HTR-8/SVneo (cell line): Measurements from ENCODE around the gene CUEDC1.
"Not testable (repeated sequence)": the region's sequence is repeated elsewhere in the genome, so short reads cannot be mapped to it uniquely, and the experiment has no call there.

ENCODE experiments used
- DNase-seq: peaks from one replicate; pipeline ENCODE4 v3.0.0; 2011; ENCODE audit warnings: low spot score, mixed read lengths; ENCODE audit not compliant: insufficient read length
- FAIRE-seq: peaks from 2 replicates; lab custom pipeline; 2011; peaks lifted over from hg19 to GRCh38; lab: Jason Lieb, UNC

CUEDC1 gene

GRCh38 chr17:57852092-57852954 lies 102.9 kb downstream of the CUEDC1 start:
- no peak for DNase-seq
- no peak for FAIRE-seq

GRCh38 chr17:57849874-57850754 lies 105.1 kb downstream of the CUEDC1 start, which contains the start of gene MRPS23:
TSS of gene MRPS23 (minus strand) at chr17:57850044. CDS start at chr17:57850010, 34 bp downstream.
- FAIRE-seq = peak; percentile 99

GRCh38 chr17:57849163-57849873 lies 105.9 kb downstream of the CUEDC1 start:
- FAIRE-seq = no peak
- no peak for DNase-seq

More at GRCh38 chr17:57849874-57850754, 105.1 kb downstream of the CUEDC1 start, which contains the start of gene MRPS23:
- DNase-seq = peak; percentile 99

- not testable (repeated sequence) for FAIRE-seq, DNase-seq
Measured at GRCh38 chr17:57846056-57846945, 108.9 kb downstream of the CUEDC1 start.

- no peak for DNase-seq
Measured at GRCh38 chr17:57842280-57842679, 112.9 kb downstream of the CUEDC1 start.

GRCh38 chr17:57839571-57839923 lies 115.7 kb downstream of the CUEDC1 start:
- DNase-seq (no peak), FAIRE-seq (no peak)

More at GRCh38 chr17:57842280-57842679, 112.9 kb downstream of the CUEDC1 start:
- no peak for FAIRE-seq

- DNase-seq = no peak
- FAIRE-seq = peak; percentile 60
Measured at GRCh38 chr17:57838857-57839570, 116.2 kb downstream of the CUEDC1 start.

- no peak for FAIRE-seq
- DNase-seq = no peak
Measured at GRCh38 chr17:57838453-57838852, 116.8 kb downstream of the CUEDC1 start.

GRCh38 chr17:57835333-57835900 lies 119.8 kb downstream of the CUEDC1 start:
- FAIRE-seq (no peak), DNase-seq (no peak)

GRCh38 chr17:57834146-57834741 lies 121.0 kb downstream of the CUEDC1 start:
- DNase-seq = no peak
- FAIRE-seq = peak; percentile 71

GRCh38 chr17:57833179-57833939 lies 121.9 kb downstream of the CUEDC1 start:
- DNase-seq (peak; percentile 88), FAIRE-seq (peak; percentile 93)

- FAIRE-seq (no peak), DNase-seq (no peak)
Measured at GRCh38 chr17:57832314-57833178, 122.7 kb downstream of the CUEDC1 start.

- DNase-seq = no peak
- FAIRE-seq = no peak
Measured at GRCh38 chr17:57830880-57831279, 124.3 kb downstream of the CUEDC1 start.

GRCh38 chr17:57823469-57824401 lies 131.5 kb downstream of the CUEDC1 start:
- no peak for DNase-seq
- peak; percentile 52 for FAIRE-seq

GRCh38 chr17:57819867-57820266 lies 135.3 kb downstream of the CUEDC1 start:
- no peak for FAIRE-seq
- no peak for DNase-seq
